ENCODE data around the gene MLIP.
"Not testable (repeated sequence)": the region's sequence is repeated elsewhere in the genome, so short reads cannot be mapped to it uniquely, and the experiment has no call there.

MLIP gene

GRCh38 chr6:54111341-54112045 is at the start of gene MLIP:
Gene MLIP (plus strand): TSS chr6:54111443. CDS start chr6:54111480, 37 bp downstream.
- DNase-seq: no peak

GRCh38 chr6:54063228-54063539 is 48.1 kb upstream of the MLIP start:
- DNase-seq: no peak

GRCh38 chr6:54068694-54069093 is 42.5 kb upstream of the MLIP start:
- no peak for DNase-seq

GRCh38 chr6:54070025-54070424 is 41.2 kb upstream of the MLIP start:
- no peak for DNase-seq

GRCh38 chr6:54071821-54072340 is 39.4 kb upstream of the MLIP start:
- DNase-seq: no peak

- DNase-seq: no peak
Measured at GRCh38 chr6:54072635-54073313, 38.5 kb upstream of the MLIP start.

- no peak for DNase-seq
Measured at GRCh38 chr6:54073487-54073886, 37.8 kb upstream of the MLIP start.

- DNase-seq: no peak
Measured at GRCh38 chr6:54074109-54074508, 37.1 kb upstream of the MLIP start.

- no peak for DNase-seq
Measured at GRCh38 chr6:54074578-54075195, 36.6 kb upstream of the MLIP start.

GRCh38 chr6:54076159-54076789 is 35.0 kb upstream of the MLIP start:
- DNase-seq: no peak

GRCh38 chr6:54081499-54081898 is 29.7 kb upstream of the MLIP start:
- not testable (repeated sequence) for DNase-seq

GRCh38 chr6:54083287-54083686 is 28.0 kb upstream of the MLIP start:
- DNase-seq: peak; percentile 81

- DNase-seq: peak; percentile 82
Measured at GRCh38 chr6:54084231-54084630, 27.0 kb upstream of the MLIP start.

- DNase-seq: no peak
Measured at GRCh38 chr6:54085047-54085446, 26.2 kb upstream of the MLIP start.

- DNase-seq: no peak
Measured at GRCh38 chr6:54085541-54085940, 25.7 kb upstream of the MLIP start.

- no peak for DNase-seq
Measured at GRCh38 chr6:54086439-54086838, 24.8 kb upstream of the MLIP start.

GRCh38 chr6:54087721-54088120 is 23.5 kb upstream of the MLIP start:
- no peak for DNase-seq

GRCh38 chr6:54093326-54093948 is 17.8 kb upstream of the MLIP start:
- DNase-seq: peak; percentile 36

- DNase-seq: peak; percentile 74
Measured at GRCh38 chr6:54094293-54094692, 16.9 kb upstream of the MLIP start.

GRCh38 chr6:54094786-54095185 is 16.5 kb upstream of the MLIP start:
- DNase-seq: peak; percentile 28

- no peak for DNase-seq
Measured at GRCh38 chr6:54095723-54096122, 15.5 kb upstream of the MLIP start.

- no peak for DNase-seq
Measured at GRCh38 chr6:54096811-54097210, 14.4 kb upstream of the MLIP start.

GRCh38 chr6:54097753-54098152 is 13.5 kb upstream of the MLIP start:
- DNase-seq: no peak
